ENCODE data around the gene PACSIN2.

PACSIN2 gene

GRCh38 chr22:42876041-42876440 lies 138.9 kb downstream of the PACSIN2 start:
- TF ChIP-seq FOXM1 (IDR thresholded peaks at IDR 0.05; ENCODE audit: borderline replicate concordance) (no peak), BHLHE40 (IDR thresholded peaks at IDR 0.05; ENCODE audit: borderline replicate concordance) (no peak), ARNT (IDR thresholded peaks at IDR 0.05) (no peak), CTBP1 (IDR thresholded peaks at IDR 0.05; ENCODE audit: borderline replicate concordance) (no peak), SUZ12 (IDR thresholded peaks at IDR 0.05) (no peak)
- POLR2A ChIA-PET = no interaction called here
- CTCF ChIA-PET = interaction anchor here (1.2 kb wide), 1 partner anchor 56 kb away, joined by 4 read pairs; no protein-coding TSS in a partner anchor
- no peak for DNase-seq (ENCODE audit: extremely low spot score)

- TF ChIP-seq SP1 (IDR thresholded peaks at IDR 0.05) = no peak
- no peak for TF ChIP-seq LEF1 (IDR thresholded peaks at IDR 0.05; ENCODE audit: borderline replicate concordance)
- TF ChIP-seq CTBP1 (IDR thresholded peaks at IDR 0.05; ENCODE audit: borderline replicate concordance) = no peak
- TF ChIP-seq HDGF (IDR thresholded peaks at IDR 0.05; ENCODE audit: borderline replicate concordance) = no peak
- no peak for TF ChIP-seq BHLHE40 (IDR thresholded peaks at IDR 0.05; ENCODE audit: borderline replicate concordance)
- no peak for TF ChIP-seq NFRKB (IDR thresholded peaks at IDR 0.05)
- TF ChIP-seq L3MBTL2 (conservative IDR thresholded peaks at IDR 0.05) = no peak
- TF ChIP-seq TARDBP (IDR thresholded peaks at IDR 0.05) = no peak
- no peak for TF ChIP-seq ARNT (IDR thresholded peaks at IDR 0.05)
- ChIA-PET POLR2A (no interaction called here), CTCF (no interaction called here)
- no peak for DNase-seq (ENCODE audit: extremely low spot score)
These were observed 140.9 kb downstream of the PACSIN2 start for GRCh38 chr22:42874010-42874409.

- CTCF ChIA-PET = no interaction called here
These were observed 141.6 kb downstream of the PACSIN2 start for GRCh38 chr22:42873356-42873755.

DNA sequence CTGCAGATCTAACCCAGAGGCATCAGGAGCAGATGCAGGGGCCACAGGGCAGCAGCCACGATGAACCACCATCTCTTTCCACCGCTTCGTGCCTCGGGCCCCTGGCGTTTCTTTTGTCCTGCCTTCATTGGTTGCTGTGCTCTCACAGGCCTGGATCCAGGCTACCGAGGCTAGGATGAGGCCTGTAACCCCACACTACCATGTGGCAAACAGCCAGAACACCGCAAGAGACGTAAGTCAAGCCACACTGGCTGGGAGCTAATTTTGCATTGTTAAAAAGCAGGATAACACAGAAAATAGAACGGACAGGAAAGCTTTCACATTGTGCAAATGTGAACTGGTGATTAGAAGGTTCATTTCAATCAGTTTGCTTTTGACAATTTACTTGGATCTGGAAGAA lies 142.1 kb downstream of the PACSIN2 start:
- CTCF ChIA-PET = no interaction called here
- DNase-seq (ENCODE audit: extremely low spot score) = no peak
- POLR2A ChIA-PET = no interaction called here
- TF ChIP-seq ZNF384 (IDR thresholded peaks at IDR 0.05) (no peak), FOXK2 (IDR thresholded peaks at IDR 0.05) (no peak), NFRKB (IDR thresholded peaks at IDR 0.05) (no peak), BHLHE40 (IDR thresholded peaks at IDR 0.05; ENCODE audit: borderline replicate concordance) (no peak), SP1 (IDR thresholded peaks at IDR 0.05) (no peak), LEF1 (IDR thresholded peaks at IDR 0.05; ENCODE audit: borderline replicate concordance) (no peak), FOXA1 (IDR thresholded peaks at IDR 0.05) (no peak), SUZ12 (IDR thresholded peaks at IDR 0.05) (no peak), HDGF (IDR thresholded peaks at IDR 0.05; ENCODE audit: borderline replicate concordance) (no peak), L3MBTL2 (conservative IDR thresholded peaks at IDR 0.05) (no peak), ARNT (IDR thresholded peaks at IDR 0.05) (no peak), FOXM1 (IDR thresholded peaks at IDR 0.05; ENCODE audit: borderline replicate concordance) (no peak), CTBP1 (IDR thresholded peaks at IDR 0.05; ENCODE audit: borderline replicate concordance) (no peak), ELF4 (IDR thresholded peaks at IDR 0.05) (no peak), TARDBP (IDR thresholded peaks at IDR 0.05) (no peak)
- TF ChIP-seq, protein P1, sequence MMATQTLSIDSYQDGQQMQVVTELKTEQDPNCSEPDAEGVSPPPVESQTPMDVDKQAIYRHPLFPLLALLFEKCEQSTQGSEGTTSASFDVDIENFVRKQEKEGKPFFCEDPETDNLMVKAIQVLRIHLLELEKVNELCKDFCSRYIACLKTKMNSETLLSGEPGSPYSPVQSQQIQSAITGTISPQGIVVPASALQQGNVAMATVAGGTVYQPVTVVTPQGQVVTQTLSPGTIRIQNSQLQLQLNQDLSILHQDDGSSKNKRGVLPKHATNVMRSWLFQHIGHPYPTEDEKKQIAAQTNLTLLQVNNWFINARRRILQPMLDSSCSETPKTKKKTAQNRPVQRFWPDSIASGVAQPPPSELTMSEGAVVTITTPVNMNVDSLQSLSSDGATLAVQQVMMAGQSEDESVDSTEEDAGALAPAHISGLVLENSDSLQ (IDR thresholded peaks at IDR 0.05) = no peak

More at GRCh38 chr22:42873356-42873755, 141.6 kb downstream of the PACSIN2 start:
- TF ChIP-seq BHLHE40 (IDR thresholded peaks at IDR 0.05; ENCODE audit: borderline replicate concordance) (no peak), ZNF384 (IDR thresholded peaks at IDR 0.05) (no peak), HDGF (IDR thresholded peaks at IDR 0.05; ENCODE audit: borderline replicate concordance) (no peak), ELF4 (IDR thresholded peaks at IDR 0.05) (no peak), FOXK2 (IDR thresholded peaks at IDR 0.05) (no peak), CTBP1 (IDR thresholded peaks at IDR 0.05; ENCODE audit: borderline replicate concordance) (no peak), FOXA1 (IDR thresholded peaks at IDR 0.05) (no peak), ARNT (IDR thresholded peaks at IDR 0.05) (no peak), TARDBP (IDR thresholded peaks at IDR 0.05) (no peak), LEF1 (IDR thresholded peaks at IDR 0.05; ENCODE audit: borderline replicate concordance) (no peak), FOXM1 (IDR thresholded peaks at IDR 0.05; ENCODE audit: borderline replicate concordance) (no peak)
- POLR2A ChIA-PET = no interaction called here
- no peak for DNase-seq (ENCODE audit: extremely low spot score)

GRCh38 chr22:42871146-42872050 lies 143.6 kb downstream of the PACSIN2 start:
- no peak for DNase-seq (ENCODE audit: extremely low spot score)
- TF ChIP-seq NFRKB (IDR thresholded peaks at IDR 0.05) = no peak
- no peak for TF ChIP-seq BHLHE40 (IDR thresholded peaks at IDR 0.05; ENCODE audit: borderline replicate concordance)
- no peak for TF ChIP-seq FOXA1 (IDR thresholded peaks at IDR 0.05)
- TF ChIP-seq ARNT (IDR thresholded peaks at IDR 0.05) = no peak
- TF ChIP-seq SP1 (IDR thresholded peaks at IDR 0.05) = no peak
- TF ChIP-seq FOXK2 (IDR thresholded peaks at IDR 0.05) = no peak
- TF ChIP-seq CTBP1 (IDR thresholded peaks at IDR 0.05; ENCODE audit: borderline replicate concordance) = no peak
- TF ChIP-seq TARDBP (IDR thresholded peaks at IDR 0.05) = no peak
- no peak for TF ChIP-seq FOXM1 (IDR thresholded peaks at IDR 0.05; ENCODE audit: borderline replicate concordance)
- no peak for TF ChIP-seq ZNF384 (IDR thresholded peaks at IDR 0.05)
- TF ChIP-seq LEF1 (IDR thresholded peaks at IDR 0.05; ENCODE audit: borderline replicate concordance) = no peak
- TF ChIP-seq ELF4 (IDR thresholded peaks at IDR 0.05) = no peak
- TF ChIP-seq HDGF (IDR thresholded peaks at IDR 0.05; ENCODE audit: borderline replicate concordance) = no peak
- no peak for TF ChIP-seq SUZ12 (IDR thresholded peaks at IDR 0.05)
- TF ChIP-seq L3MBTL2 (conservative IDR thresholded peaks at IDR 0.05) = no peak
- ChIA-PET POLR2A (no interaction called here), CTCF (no interaction called here)

- TF ChIP-seq L3MBTL2 (conservative IDR thresholded peaks at IDR 0.05) (no peak), FOXA1 (IDR thresholded peaks at IDR 0.05) (no peak), SUZ12 (IDR thresholded peaks at IDR 0.05) (no peak), ZNF384 (IDR thresholded peaks at IDR 0.05) (no peak), SP1 (IDR thresholded peaks at IDR 0.05) (no peak), HDGF (IDR thresholded peaks at IDR 0.05; ENCODE audit: borderline replicate concordance) (no peak), CTBP1 (IDR thresholded peaks at IDR 0.05; ENCODE audit: borderline replicate concordance) (no peak), FOXK2 (IDR thresholded peaks at IDR 0.05) (no peak)
- TF ChIP-seq, protein P1 (IDR thresholded peaks at IDR 0.05) = no peak
- DNase-seq (ENCODE audit: extremely low spot score) = no peak
- POLR2A ChIA-PET = no interaction called here
- CTCF ChIA-PET = no interaction called here
These were observed 145.0 kb downstream of the PACSIN2 start for GRCh38 chr22:42869888-42870480.

Measured in HEK293T (cell line).